Neural cell (in vitro differentiated cells): ENCODE measurements around the gene MTRR. TPM values are rescaled to one million over a fixed set of nuclear protein-coding genes. Genes with fewer than 3 reads are reported as not detected.

ENCODE experiments used
- H2AFZ ChIP-seq: fragments of 200-600, 300-800 bp; sonication (generic), shearing (Covaris generic); 2 replicates; pipeline ENCODE4 v1.6.0; 2014; ENCODE audit warnings: low read depth, mild to moderate bottlenecking, antibody characterized with exemption, low read length, moderate library complexity
- H3F3A ChIP-seq: fragments of 200-600 bp; shearing (Covaris generic); 2 replicates; pipeline ENCODE4 v1.6.1; 2016; ENCODE audit warnings: mild to moderate bottlenecking, moderate library complexity, mixed read lengths, antibody characterized with exemption, low read length; ENCODE audit not compliant: insufficient read depth, poor library complexity, severe bottlenecking
- H3K27ac ChIP-seq: fragments of 200-600, 300-800 bp; sonication (generic), shearing (Covaris generic); 2 replicates; pipeline ENCODE4 v1.5.1; 2014; ENCODE audit warnings: mild to moderate bottlenecking, low read length, moderate library complexity
- H3K27me3 ChIP-seq: fragments of 300-800, 200-600 bp; sonication (generic), shearing (Covaris generic); 2 replicates; pipeline ENCODE4 v1.6.0; 2014; ENCODE audit warnings: mild to moderate bottlenecking, low read depth, low read length, moderate library complexity; ENCODE audit not compliant: insufficient read depth
- H3K36me3 ChIP-seq: fragments of 300-800, 200-600 bp; sonication (generic), shearing (Covaris generic); 2 replicates; pipeline ENCODE4 v1.5.1; 2014; ENCODE audit warnings: mild to moderate bottlenecking, antibody characterized with exemption, low read length, moderate library complexity; ENCODE audit not compliant: insufficient read depth
- H3K4me2 ChIP-seq: fragments of 300-800, 200-600 bp; sonication (generic), shearing (Covaris generic); 2 replicates; pipeline ENCODE4 v1.6.0; 2014; ENCODE audit warnings: mild to moderate bottlenecking, low read length
- H3K4me3 ChIP-seq: fragments of 300-800, 200-600 bp; sonication (generic), shearing (Covaris generic); 2 replicates; pipeline ENCODE4 v1.5.1; 2014; ENCODE audit warnings: mild to moderate bottlenecking, low read length, moderate library complexity
- H3K79me2 ChIP-seq: fragments of 200-600 bp; shearing (Covaris generic); replicated peaks from 2 replicates; pipeline ENCODE4 v1.6.0; 2014; ENCODE audit warnings: mild to moderate bottlenecking, low read length, moderate library complexity; ENCODE audit not compliant: insufficient read depth
- H3K9ac ChIP-seq: fragments of 300-800, 200-600 bp; sonication (generic), shearing (Covaris generic); 2 replicates; pipeline ENCODE4 v1.6.1; 2016; ENCODE audit warnings: mild to moderate bottlenecking, low read length, mixed read lengths
- H3K9me2 ChIP-seq: fragments of 200-600 bp; shearing (Covaris generic); 2 replicates; pipeline ENCODE4 v1.6.1; 2016; ENCODE audit warnings: mild to moderate bottlenecking, low read length, mixed read lengths; ENCODE audit not compliant: insufficient read depth
- H3K9me3 ChIP-seq: fragments of 200-600, 300-800 bp; sonication (generic), shearing (Covaris generic); 2 replicates; pipeline ENCODE4 v1.6.1; 2016; ENCODE audit warnings: mild to moderate bottlenecking, mixed run types, low read length, moderate library complexity, mixed read lengths
- H4K20me1 ChIP-seq: fragments of 200-600 bp; shearing (Covaris generic); 2 replicates; pipeline ENCODE4 v1.6.1; 2016; ENCODE audit warnings: mild to moderate bottlenecking, mixed run types; ENCODE audit not compliant: insufficient read depth
- CTCF ChIP-seq: fragments of 450-650 bp; IDR thresholded peaks from 2 replicates; pipeline ENCODE4 v1.5.1; 2014; ENCODE audit warnings: antibody characterized with exemption, mild to moderate bottlenecking, moderate library complexity; ENCODE audit not compliant: poor library complexity, severe bottlenecking
- EP300 ChIP-seq: fragments of 450-650 bp; conservative IDR thresholded peaks from 2 replicates; pipeline ENCODE4 v1.6.1; 2014; ENCODE audit warnings: antibody characterized with exemption, mild to moderate bottlenecking, moderate library complexity; ENCODE audit not compliant: poor library complexity, severe bottlenecking
- EZH2 ChIP-seq: fragments of 200-600, 300-800 bp; shearing (Covaris generic), sonication (generic); IDR thresholded peaks from 2 replicates; pipeline ENCODE4 v1.6.1; 2014; ENCODE audit warnings: antibody characterized with exemption, low read length, borderline replicate concordance, mild to moderate bottlenecking; ENCODE audit not compliant: insufficient read depth, poor library complexity, severe bottlenecking
- MXI1 ChIP-seq: fragments of 450-650 bp; conservative IDR thresholded peaks from 2 replicates; pipeline ENCODE4 v1.6.1; 2014; ENCODE audit warnings: antibody characterized with exemption, mild to moderate bottlenecking; ENCODE audit not compliant: poor library complexity, severe bottlenecking
- POLR2AphosphoS5 ChIP-seq: IDR thresholded peaks from 2 replicates; pipeline ENCODE4 v1.6.1; 2012
- RAD21 ChIP-seq: fragments of 450-650 bp; conservative IDR thresholded peaks from 2 replicates; pipeline ENCODE4 v1.6.1; 2014; ENCODE audit warnings: antibody characterized with exemption, mild to moderate bottlenecking, moderate library complexity
- REST ChIP-seq: IDR thresholded peaks from 2 replicates; pipeline ENCODE4 v1.6.1; 2012; ENCODE audit warnings: borderline replicate concordance
- SMC3 ChIP-seq: fragments of 450-650 bp; conservative IDR thresholded peaks from 2 replicates; pipeline ENCODE4 v1.6.1; 2014; ENCODE audit warnings: antibody characterized with exemption, mild to moderate bottlenecking, moderate library complexity; ENCODE audit not compliant: poor library complexity
- TAF1 ChIP-seq: IDR thresholded peaks from 2 replicates; pipeline ENCODE4 v1.6.1; 2012; ENCODE audit warnings: low read depth
- polyA plus RNA-seq: library from polyadenylated mRNA; depleted of rRNA; stranded (reverse); fragments of >200 nt; gene quantifications from 2 replicates; pipeline ENCODE4 v1.2.3, GENCODE V29; 2014

The MTRR gene
- polyA plus RNA-seq, 1 donor from 2014 or later, result 34.1 TPM

GRCh38 chr5:7849681-7850394, 19.1 kb upstream of the MTRR start:
- Histone ChIP-seq H3K4me3 (peak overlapping the region; percentile 67), H3K36me3 (no peaks in the 10 kb centered on the region), H3K27me3 (peaks cover 15% of the 10 kb centered on the region), H3F3A (no peaks in the 10 kb centered on the region), H3K27ac (no peak overlapping the region), H4K20me1 (no peaks in the 10 kb centered on the region), H3K9me3 (no peaks in the 10 kb centered on the region), H3K79me2 (no peaks in the 10 kb centered on the region), H3K9ac (peak overlapping the region; percentile 49), H3K9me2 (no peaks in the 10 kb centered on the region), H3K4me2 (peak overlapping the region; percentile 68), H2AFZ (peak overlapping the region; percentile 30)
- TF ChIP-seq SMC3 (peak; percentile 65), MXI1 (no peak), EP300 (no peak), REST (no peak), CTCF (peak; percentile 62), TAF1 (no peak), POLR2AphosphoS5 (no peak), RAD21 (peak; percentile 49)

GRCh38 chr5:7850395-7851239, 18.3 kb upstream of the MTRR start, which contains the start of gene CFAP90:
TSS of gene CFAP90 (minus strand) at chr5:7851133. CDS start at chr5:7851021, 112 bp downstream.
- H3K27me3 ChIP-seq, result peaks cover 15% of the 10 kb centered on the region
- TF ChIP-seq RAD21 (peak; percentile 33), EZH2 (no peak), CTCF (peak; percentile 60), MXI1 (peak; percentile 40), SMC3 (peak; percentile 44), POLR2AphosphoS5 (no peak), REST (no peak)

More at GRCh38 chr5:7850395-7851239, 18.3 kb upstream of the MTRR start, which contains the start of gene CFAP90:
- no peaks in the 10 kb centered on the region for H3K9me3 ChIP-seq
- H3K9me2 ChIP-seq, result no peaks in the 10 kb centered on the region
- no peak within 1 kb of the TSS for H3K27ac ChIP-seq
- no peaks in the 10 kb centered on the region for H4K20me1 ChIP-seq
- H3F3A ChIP-seq, result no peaks in the 10 kb centered on the region
- H2AFZ ChIP-seq, result peak within 1 kb of the TSS; percentile 30
- H3K36me3 ChIP-seq, result no peaks in the 10 kb centered on the region
- H3K4me2 ChIP-seq, result peak within 1 kb of the TSS; percentile 68
- H3K4me3 ChIP-seq, result peak within 1 kb of the TSS; percentile 67
- peak within 1 kb of the TSS; percentile 49 for H3K9ac ChIP-seq
- H3K79me2 ChIP-seq, result no peaks in the 10 kb centered on the region
